Effector memory CD8-positive, alpha-beta T cell (primary cell): ENCODE results near the gene SUGP2.

Source experiments
- ATAC-seq: fragments of 150-1000 bp; cut with Tn5 transposase; replicated peaks from 2 replicates; pipeline ENCODE4 v1.10.0; 2021; ENCODE audit warnings: mild to moderate bottlenecking, moderate library complexity
- DNase-seq, 3 experiments: peaks; one replicate each; pipeline ENCODE4 v3.0.0; 2021
- H3K27ac Mint-ChIP-seq, 2 donors: one replicate each; pipeline ENCODE4 v1.8.0; 2022; ENCODE audit warnings: mild to moderate bottlenecking in 2 of 2, mixed read lengths in 2 of 2, moderate library complexity in 2 of 2
- H3K27me3 Mint-ChIP-seq, 2 donors: one replicate each; pipeline ENCODE4 v1.8.0; 2022; ENCODE audit warnings: mixed read lengths in 2 of 2
- H3K36me3 Mint-ChIP-seq: one replicate; pipeline ENCODE4 v1.8.0; 2022; ENCODE audit warnings: mild to moderate bottlenecking, moderate library complexity, mixed read lengths; ENCODE audit not compliant: insufficient read depth
- H3K4me1 Mint-ChIP-seq, 2 donors: one replicate each; pipeline ENCODE4 v1.8.0; 2022; ENCODE audit warnings: low read depth in 2 of 2, mixed read lengths in 2 of 2
- H3K4me3 Mint-ChIP-seq, 2 donors: one replicate each; pipeline ENCODE4 v1.8.0; 2022; ENCODE audit warnings: mild to moderate bottlenecking in 2 of 2, mixed read lengths in 2 of 2, moderate library complexity in 2 of 2
- H3K9me3 Mint-ChIP-seq, 2 donors: one replicate each; pipeline ENCODE4 v1.8.0; 2022; ENCODE audit warnings: mixed read lengths in 2 of 2
- total RNA-seq, 9 experiments: gene quantifications; one replicate each; lab custom pipeline; 2026; lab: John Stamatoyannopoulos, UW

The SUGP2 gene
- total RNA-seq = 128 to 251 (median 180) reads per million in 9 experiments

- Mint-ChIP-seq H3K9me3 (no peaks in the 10 kb centered on the region), H3K27me3 (no peaks in the 10 kb centered on the region), H3K27ac (peak within 1 kb of the TSS; percentile 86 to 87), H3K36me3 (peaks cover 45% of the 10 kb centered on the region), H3K4me1 (peaks cover 17 to 18% of the 10 kb centered on the region in 2 donors), H3K4me3 (peak within 1 kb of the TSS; percentile 81 to 82)
- peak; percentile 86 for DNase-seq
- peak; percentile 80 for ATAC-seq
Observed at GRCh38 chr19:19033426-19034203, at the start of gene SUGP2, which contains the start of gene ARMC6. TSS of gene SUGP2 (minus strand) at chr19:19033517. CDS start at chr19:19031071, 2,446 bp downstream. TSS of gene ARMC6 (plus strand) at chr19:19033603. CDS start at chr19:19034210, 607 bp downstream.

DNA sequence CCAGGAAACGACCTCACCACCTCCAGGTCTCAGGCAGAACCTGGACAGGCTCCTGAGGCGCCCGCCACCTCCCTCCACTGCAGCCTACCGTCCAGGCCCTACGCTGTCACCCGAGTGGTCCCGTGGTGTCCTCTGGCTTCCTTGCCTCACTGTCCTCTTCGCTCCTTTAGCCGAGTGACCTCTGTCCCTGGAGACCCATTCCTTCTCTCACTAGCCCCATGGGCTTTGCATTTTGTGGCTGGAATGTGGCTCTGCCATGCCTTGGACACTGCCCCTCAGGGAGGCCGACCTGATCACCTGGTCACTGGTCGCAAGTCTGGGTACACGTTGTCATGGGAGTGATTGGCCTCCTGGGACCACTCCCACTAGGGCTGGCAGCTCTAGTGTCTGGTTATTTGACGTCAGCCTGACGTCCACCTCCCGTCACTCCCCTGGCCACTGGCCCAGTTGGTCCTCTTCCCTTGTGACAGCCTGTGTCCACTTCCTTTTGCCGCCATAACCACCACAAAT lies 48.4 kb upstream of the SUGP2 start:
- H3K9me3 Mint-ChIP-seq = no peaks in the 10 kb centered on the region
- H3K4me3 Mint-ChIP-seq = no peak overlapping the region
- DNase-seq = no peak
- ATAC-seq = no peak
- peaks cover 26 to 38% of the 10 kb centered on the region in 2 donors for H3K4me1 Mint-ChIP-seq
- no peak overlapping the region for H3K27ac Mint-ChIP-seq
- H3K36me3 Mint-ChIP-seq = peaks cover 18% of the 10 kb centered on the region
- H3K27me3 Mint-ChIP-seq = no peaks in the 10 kb centered on the region

DNA sequence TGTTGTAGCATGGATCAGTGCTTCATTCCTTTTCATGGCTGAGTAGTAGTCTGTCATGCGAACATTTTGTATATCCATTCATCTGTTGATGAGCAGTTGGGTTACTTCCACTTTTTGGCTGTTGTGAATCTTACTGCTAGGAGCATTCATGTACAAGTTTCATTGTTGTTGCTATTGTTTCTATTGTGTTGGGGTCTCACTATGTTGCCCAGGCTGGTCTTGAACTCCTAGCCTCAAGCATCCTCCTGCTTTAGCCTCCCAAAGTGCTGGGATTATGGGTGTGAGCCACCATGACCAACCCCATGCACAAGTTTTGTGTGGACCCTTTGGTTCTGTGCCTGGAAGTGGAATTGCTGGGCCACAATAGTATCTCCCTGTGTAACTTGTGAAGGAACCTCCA lies 46.3 kb upstream of the SUGP2 start:
- no peak for ATAC-seq
- Mint-ChIP-seq H3K4me1 (peaks cover 32 to 44% of the 10 kb centered on the region in 2 donors), H3K4me3 (no peak overlapping the region), H3K27ac (peak overlapping the region; percentile 19 to 35), H3K27me3 (no peaks in the 10 kb centered on the region), H3K9me3 (no peaks in the 10 kb centered on the region), H3K36me3 (peaks cover 29% of the 10 kb centered on the region)
- DNase-seq = no peak

DNA sequence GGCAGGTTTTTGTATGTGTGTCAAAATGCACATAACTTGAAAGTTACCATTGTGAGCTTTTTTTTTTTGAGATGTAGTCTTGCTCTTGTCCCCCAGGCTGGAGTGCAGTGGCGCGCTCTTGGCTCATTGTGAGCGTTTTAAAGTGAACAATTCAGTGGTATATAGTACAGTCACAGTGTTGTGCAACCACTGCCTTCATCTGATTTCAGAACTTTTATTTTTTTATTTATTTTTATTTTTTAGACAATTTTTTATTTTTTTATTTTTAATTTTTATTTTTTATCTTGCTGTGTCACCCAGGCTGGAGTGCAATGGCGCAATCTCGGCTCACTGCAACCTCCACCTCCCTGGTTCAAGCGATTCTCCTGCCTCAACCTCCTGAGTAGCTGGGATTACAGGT lies 45.5 kb upstream of the SUGP2 start:
- Mint-ChIP-seq H3K4me3 (no peak overlapping the region), H3K27ac (peak overlapping the region; percentile 30 to 86), H3K9me3 (no peaks in the 10 kb centered on the region), H3K4me1 (peaks cover 32 to 48% of the 10 kb centered on the region in 2 donors), H3K27me3 (no peaks in the 10 kb centered on the region), H3K36me3 (peaks cover 29% of the 10 kb centered on the region)
- DNase-seq (no peak), ATAC-seq (no peak)

DNA sequence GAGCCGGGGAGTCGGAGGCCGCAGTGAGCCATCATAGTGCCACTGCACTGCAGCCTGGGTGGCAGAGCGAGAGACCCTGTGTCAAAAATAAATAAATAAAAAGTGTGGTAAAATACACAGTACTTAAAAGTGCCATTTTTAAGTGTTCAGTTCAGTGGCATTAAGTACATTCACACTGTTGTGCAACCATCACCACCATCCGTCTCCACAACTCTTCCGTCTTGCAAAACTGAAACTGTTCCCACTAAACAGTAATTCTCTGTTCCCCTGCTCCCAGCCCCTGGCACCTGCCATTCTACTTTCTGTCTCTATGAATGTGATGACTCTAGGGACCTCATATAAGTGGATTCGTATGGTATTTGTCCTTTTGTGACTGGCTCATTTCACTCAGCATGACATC lies 43.8 kb upstream of the SUGP2 start:
- H3K27ac Mint-ChIP-seq = peak overlapping the region in 1 of 2 donors; percentile 76
- H3K4me1 Mint-ChIP-seq = peaks cover 33 to 52% of the 10 kb centered on the region in 2 donors
- no peak for ATAC-seq
- no peak overlapping the region for H3K4me3 Mint-ChIP-seq
- no peak for DNase-seq
- H3K36me3 Mint-ChIP-seq = peaks cover 27% of the 10 kb centered on the region
- H3K27me3 Mint-ChIP-seq = no peaks in the 10 kb centered on the region
- H3K9me3 Mint-ChIP-seq = no peaks in the 10 kb centered on the region

GRCh38 chr19:19076476-19076875 lies 43.2 kb upstream of the SUGP2 start:
- peak overlapping the region in 1 of 2 donors; percentile 76 for H3K27ac Mint-ChIP-seq
- H3K4me3 Mint-ChIP-seq = no peak overlapping the region
- no peaks in the 10 kb centered on the region for H3K9me3 Mint-ChIP-seq
- no peaks in the 10 kb centered on the region for H3K27me3 Mint-ChIP-seq
- ATAC-seq = no peak
- H3K4me1 Mint-ChIP-seq = peaks cover 29 to 46% of the 10 kb centered on the region in 2 donors
- no peak for DNase-seq
- peaks cover 26% of the 10 kb centered on the region for H3K36me3 Mint-ChIP-seq

DNA sequence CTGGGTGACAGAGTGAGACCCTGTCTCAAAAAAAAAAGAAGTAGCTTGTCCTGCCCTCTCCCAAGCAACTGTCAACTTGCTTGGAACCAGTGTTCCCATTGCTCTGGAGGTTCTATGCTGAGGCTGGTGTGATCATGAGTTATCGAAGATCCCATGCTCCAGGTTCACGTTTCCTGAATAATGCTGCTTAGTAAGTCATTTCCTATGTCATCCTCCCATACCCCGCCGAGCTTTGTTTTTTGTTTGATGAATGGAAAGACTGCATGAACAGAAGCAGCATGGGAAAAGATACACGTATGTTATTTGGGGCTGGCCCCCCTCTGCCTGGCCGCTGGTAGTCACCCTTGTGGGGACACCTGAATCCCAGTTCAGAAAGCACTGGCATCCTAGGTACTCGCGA lies 41.8 kb upstream of the SUGP2 start:
- DNase-seq = no peak
- H3K9me3 Mint-ChIP-seq = no peaks in the 10 kb centered on the region
- no peak overlapping the region for H3K27ac Mint-ChIP-seq
- H3K4me1 Mint-ChIP-seq = peaks cover 32 to 53% of the 10 kb centered on the region in 2 donors
- no peak overlapping the region for H3K4me3 Mint-ChIP-seq
- ATAC-seq = no peak
- H3K27me3 Mint-ChIP-seq = no peaks in the 10 kb centered on the region
- H3K36me3 Mint-ChIP-seq = peaks cover 26% of the 10 kb centered on the region

- no peak overlapping the region for H3K4me3 Mint-ChIP-seq
- no peaks in the 10 kb centered on the region for H3K27me3 Mint-ChIP-seq
- peaks cover 32 to 51% of the 10 kb centered on the region in 2 donors for H3K4me1 Mint-ChIP-seq
- H3K27ac Mint-ChIP-seq = no peak overlapping the region
- peaks cover 30% of the 10 kb centered on the region for H3K36me3 Mint-ChIP-seq
- no peak for DNase-seq
- no peak for ATAC-seq
- no peaks in the 10 kb centered on the region for H3K9me3 Mint-ChIP-seq
Observed at GRCh38 chr19:19074196-19074882, 41.0 kb upstream of the SUGP2 start.

GRCh38 chr19:19071897-19072296 lies 38.6 kb upstream of the SUGP2 start:
- peak overlapping the region in 1 of 2 donors; percentile 22 for H3K27ac Mint-ChIP-seq
- no peak overlapping the region for H3K4me3 Mint-ChIP-seq
- H3K9me3 Mint-ChIP-seq = no peaks in the 10 kb centered on the region
- H3K4me1 Mint-ChIP-seq = peaks cover 26 to 45% of the 10 kb centered on the region in 2 donors
- no peak for DNase-seq
- no peaks in the 10 kb centered on the region for H3K27me3 Mint-ChIP-seq
- ATAC-seq = no peak
- peaks cover 20% of the 10 kb centered on the region for H3K36me3 Mint-ChIP-seq

DNA sequence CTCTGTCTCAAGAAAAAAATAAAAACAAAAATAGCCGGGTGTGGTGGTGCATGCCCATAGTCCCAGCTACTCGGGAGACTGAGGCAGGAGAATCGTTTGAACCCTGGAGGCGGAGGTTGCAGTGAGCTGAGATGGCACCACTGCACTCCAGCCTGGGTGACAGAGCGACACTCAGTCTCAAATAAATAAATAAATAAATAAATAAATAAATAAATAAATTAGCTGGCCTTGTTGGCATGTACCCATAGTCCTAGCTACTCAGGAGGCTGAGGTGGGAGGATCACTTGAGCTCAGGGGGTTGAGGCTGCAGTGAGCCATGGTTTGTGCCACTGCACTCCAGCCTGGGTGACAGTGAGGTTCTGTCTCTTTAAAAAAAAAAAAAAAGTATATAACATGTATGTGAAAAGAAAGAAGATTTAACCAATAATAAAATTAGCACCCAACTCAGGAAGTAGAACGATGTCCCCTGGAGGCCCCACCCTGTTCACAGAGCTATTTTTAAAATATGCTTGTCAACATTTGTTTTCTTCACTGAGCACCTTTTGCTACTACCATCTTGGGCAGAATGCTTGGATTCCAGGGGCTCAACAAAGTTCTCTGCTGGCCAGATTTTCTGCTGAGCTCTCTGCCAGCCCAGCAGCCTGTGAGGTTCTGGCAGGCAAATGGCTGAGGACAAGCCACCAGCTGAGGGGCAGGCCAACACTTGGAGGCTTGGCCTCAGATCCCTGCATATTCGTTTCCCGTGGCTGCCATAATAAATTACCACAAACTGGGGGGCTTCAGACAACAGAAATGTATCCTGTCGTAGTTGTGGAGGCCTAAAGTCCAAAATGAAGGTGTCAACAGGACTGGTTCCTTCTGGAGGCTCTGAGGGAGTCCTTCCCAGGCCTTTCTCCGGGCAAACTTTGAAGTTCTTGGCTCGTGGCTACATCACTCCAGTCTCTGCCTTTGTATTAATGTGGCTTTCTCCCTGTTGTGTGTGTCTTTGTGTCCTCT lies 35.6 kb upstream of the SUGP2 start:
- Mint-ChIP-seq H3K9me3 (no peaks in the 10 kb centered on the region), H3K4me3 (peak overlapping the region; percentile 63 to 66), H3K4me1 (peaks cover 34 to 55% of the 10 kb centered on the region in 2 donors), H3K36me3 (peaks cover 22% of the 10 kb centered on the region), H3K27ac (peak overlapping the region; percentile 71 to 77), H3K27me3 (no peaks in the 10 kb centered on the region)
- ATAC-seq (peak; percentile 33), DNase-seq (no peak)

- DNase-seq (no peak), ATAC-seq (no peak)
- Mint-ChIP-seq H3K27me3 (no peaks in the 10 kb centered on the region), H3K4me1 (peaks cover 33 to 48% of the 10 kb centered on the region in 2 donors), H3K9me3 (no peaks in the 10 kb centered on the region), H3K36me3 (peaks cover 23% of the 10 kb centered on the region), H3K27ac (peak overlapping the region; percentile 59 to 77), H3K4me3 (peak overlapping the region; percentile 63 to 92)
Observed at GRCh38 chr19:19067276-19068072, 34.2 kb upstream of the SUGP2 start.
